DMS79 treated with DMSO at 0.1 percent for 48 hours (cell line): ENCODE measurements around the gene STK10.
A peak's percentile ranks its signal among the peaks of the same experiment; 100 is the strongest.
"Not testable (repeated sequence)": the region's sequence is repeated elsewhere in the genome, so short reads cannot be mapped to it uniquely, and the experiment has no call there.

ENCODE experiments used
- DNase-seq: peaks from one replicate; lab custom pipeline; 2025; lab: John Stamatoyannopoulos, UW

STK10 gene

GRCh38 chr5:172051643-172052339 is 136.2 kb downstream of the STK10 start:
- DNase-seq = no peak

- no peak for DNase-seq
Measured at GRCh38 chr5:172050080-172050479, 137.9 kb downstream of the STK10 start.

GRCh38 chr5:172049226-172049796 is 138.7 kb downstream of the STK10 start:
- no peak for DNase-seq

GRCh38 chr5:172048539-172049101 is 139.4 kb downstream of the STK10 start:
- no peak for DNase-seq

- DNase-seq = no peak
Measured at GRCh38 chr5:172048170-172048422, 139.9 kb downstream of the STK10 start.

- no peak for DNase-seq
Measured at GRCh38 chr5:172046593-172046992, 141.4 kb downstream of the STK10 start.

GRCh38 chr5:172045315-172045632 is 142.8 kb downstream of the STK10 start:
- DNase-seq = no peak

GRCh38 chr5:172044631-172045314 is 143.3 kb downstream of the STK10 start:
- DNase-seq = no peak

- no peak for DNase-seq
Measured at GRCh38 chr5:172043865-172044264, 144.2 kb downstream of the STK10 start.

GRCh38 chr5:172042183-172042582 is 145.8 kb downstream of the STK10 start:
- DNase-seq = no peak

GRCh38 chr5:172038167-172038566 is 149.9 kb downstream of the STK10 start:
- no peak for DNase-seq

- no peak for DNase-seq
Measured at GRCh38 chr5:172035049-172035448, 153.0 kb downstream of the STK10 start.

GRCh38 chr5:172031894-172032461 is 156.0 kb downstream of the STK10 start:
- DNase-seq = no peak

- no peak for DNase-seq
Measured at GRCh38 chr5:172029876-172030275, 158.1 kb downstream of the STK10 start.

GRCh38 chr5:172028167-172028566 is 159.9 kb downstream of the STK10 start:
- no peak for DNase-seq

- DNase-seq = not testable (repeated sequence)
Measured at GRCh38 chr5:172020110-172020786, 167.8 kb downstream of the STK10 start.

GRCh38 chr5:172015346-172015745 is 172.7 kb downstream of the STK10 start:
- no peak for DNase-seq

GRCh38 chr5:172010278-172010677 is 177.7 kb downstream of the STK10 start:
- DNase-seq = peak; percentile 50

GRCh38 chr5:172009536-172010270 is 178.3 kb downstream of the STK10 start:
- DNase-seq = no peak

GRCh38 chr5:172008689-172009141 is 179.3 kb downstream of the STK10 start:
- no peak for DNase-seq

- no peak for DNase-seq
Measured at GRCh38 chr5:172008111-172008455, 179.9 kb downstream of the STK10 start.
